Stimulated activated CD4-positive, alpha-beta T cell treated with anti-CD3 and anti-CD28 coated beads, Interleukin-1b, Interleukin-23, amount 100 ng/mL, for 48 hours (primary cell): ENCODE results near the gene MYOF.
"Not testable (repeated sequence)": the region's sequence is repeated elsewhere in the genome, so short reads cannot be mapped to it uniquely, and the experiment has no call there.

Source experiments
- DNase-seq: peaks from one replicate; pipeline ENCODE4 v3.0.0-alpha.2; 2020

Gene MYOF

GRCh38 chr10:93288679-93289634 lies 193.2 kb downstream of the MYOF start:
- peak; percentile 38 for DNase-seq

DNA sequence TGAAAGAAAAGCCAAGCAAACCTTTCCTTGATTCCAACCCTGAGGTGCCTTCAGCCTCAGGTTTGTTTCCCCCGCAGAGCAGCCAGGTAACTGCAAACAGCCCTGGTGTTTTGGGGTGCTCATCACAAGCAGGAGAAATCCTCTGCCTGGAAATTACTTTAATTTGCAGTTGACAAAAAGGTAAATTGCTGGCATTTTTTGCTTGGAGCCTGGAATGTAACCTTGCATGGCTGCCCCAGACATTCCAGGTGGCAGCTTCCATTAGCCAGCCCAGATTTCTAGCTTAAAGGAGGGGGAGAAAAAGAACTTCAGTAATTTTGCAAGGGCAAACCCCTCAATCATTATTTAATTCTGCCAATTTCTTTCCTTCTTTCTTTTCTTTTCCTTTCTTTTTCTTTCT lies 194.4 kb downstream of the MYOF start:
- DNase-seq, result no peak

DNA sequence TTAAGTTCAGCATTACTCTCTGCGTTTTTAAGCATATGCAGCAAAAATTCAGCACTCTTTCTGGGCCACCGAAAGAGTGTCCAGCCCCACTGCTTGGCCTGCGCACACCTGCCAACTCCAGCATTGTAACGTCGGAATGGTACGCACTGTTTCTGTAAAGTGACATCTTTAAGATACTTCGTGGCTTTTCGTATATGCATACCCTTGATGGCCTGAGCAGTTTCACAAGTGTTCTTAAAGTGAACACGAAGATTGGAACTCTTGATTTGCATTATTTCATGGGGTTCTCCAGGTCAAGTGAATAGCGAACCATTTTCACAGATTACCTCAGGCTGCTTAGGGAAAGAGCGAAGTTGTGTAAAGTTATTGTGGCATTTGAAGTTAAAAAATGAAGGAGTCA lies 197.9 kb downstream of the MYOF start:
- DNase-seq, result not testable (repeated sequence)

DNA sequence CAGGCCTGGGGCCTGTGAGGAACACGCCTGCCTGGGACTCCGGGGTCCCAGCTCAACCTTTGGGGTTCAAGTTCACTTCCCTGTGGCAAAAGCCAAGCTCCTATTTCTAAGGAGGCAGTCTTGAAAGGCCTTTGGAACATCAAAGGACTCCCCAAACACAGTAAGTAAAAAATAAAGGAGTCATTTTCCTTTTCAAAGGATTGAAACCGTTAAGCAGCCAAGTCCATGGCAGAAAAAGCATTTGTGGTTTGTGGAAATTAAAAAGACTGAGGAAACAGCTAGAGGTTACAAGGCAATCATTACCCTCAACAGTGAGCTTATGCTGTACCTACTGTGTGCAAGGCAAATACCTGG lies 200.8 kb downstream of the MYOF start:
- DNase-seq, result no peak

DNA sequence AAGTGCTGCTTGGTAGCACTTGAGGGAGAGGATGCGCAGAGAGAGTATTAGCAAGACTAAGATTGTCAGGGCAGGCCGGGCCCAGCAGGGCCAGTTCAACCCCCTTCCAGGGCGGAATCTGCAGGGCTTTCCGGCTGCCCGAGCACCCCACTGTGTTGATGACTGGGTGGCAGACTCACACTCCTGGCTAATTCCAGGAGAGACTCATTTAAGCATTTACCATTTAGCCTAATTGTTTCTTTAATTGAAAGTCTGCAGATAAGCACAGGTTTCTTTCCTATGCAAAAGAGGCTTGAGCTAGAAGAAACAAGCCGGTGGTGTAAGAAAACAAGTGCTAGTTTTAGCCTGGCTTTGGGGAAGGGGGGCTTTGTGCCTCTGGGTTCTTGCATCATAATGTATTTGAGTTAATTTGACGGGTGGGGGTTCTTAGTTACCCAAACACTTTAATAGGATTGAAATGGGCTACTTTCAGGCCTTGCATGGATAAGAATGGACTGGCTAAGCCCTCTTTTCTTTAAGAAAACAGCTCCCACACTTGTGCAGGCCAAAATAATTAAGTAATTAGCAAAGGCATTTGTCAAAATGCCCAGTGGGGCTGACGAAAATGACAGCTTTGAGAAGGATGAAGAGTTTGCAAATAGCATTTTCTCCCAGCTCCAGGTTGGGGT lies 201.3 kb downstream of the MYOF start:
- DNase-seq, result no peak

DNA sequence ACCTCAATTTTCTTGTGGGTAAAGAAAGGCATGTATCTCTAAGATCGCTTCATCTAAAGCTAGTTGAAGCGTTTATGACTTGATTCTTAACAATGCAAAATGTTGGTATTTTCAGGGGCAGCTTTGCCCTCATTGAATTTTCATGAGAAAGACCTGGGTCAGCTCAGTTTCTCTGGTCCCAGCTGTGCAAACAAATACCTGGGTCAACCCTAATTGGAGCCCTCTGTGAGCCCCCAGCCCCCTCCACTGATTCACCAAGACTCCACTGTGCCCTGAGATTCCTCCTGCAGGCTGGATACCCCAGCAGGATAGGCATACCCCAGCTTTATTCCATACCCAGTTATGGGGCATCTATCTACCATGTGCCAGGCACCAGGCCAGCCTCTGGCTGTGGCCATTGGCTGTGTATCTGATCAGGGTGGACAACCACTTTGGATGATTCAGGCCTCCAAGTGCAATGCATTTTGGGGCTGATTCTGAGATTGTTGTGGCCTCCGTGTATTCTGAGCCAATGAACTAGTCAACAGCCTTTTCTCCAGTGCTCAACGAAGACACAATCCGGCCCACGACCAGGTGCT lies 201.9 kb downstream of the MYOF start:
- DNase-seq, result no peak

- no peak for DNase-seq
Observed at GRCh38 chr10:93277360-93277759, 204.8 kb downstream of the MYOF start.

DNA sequence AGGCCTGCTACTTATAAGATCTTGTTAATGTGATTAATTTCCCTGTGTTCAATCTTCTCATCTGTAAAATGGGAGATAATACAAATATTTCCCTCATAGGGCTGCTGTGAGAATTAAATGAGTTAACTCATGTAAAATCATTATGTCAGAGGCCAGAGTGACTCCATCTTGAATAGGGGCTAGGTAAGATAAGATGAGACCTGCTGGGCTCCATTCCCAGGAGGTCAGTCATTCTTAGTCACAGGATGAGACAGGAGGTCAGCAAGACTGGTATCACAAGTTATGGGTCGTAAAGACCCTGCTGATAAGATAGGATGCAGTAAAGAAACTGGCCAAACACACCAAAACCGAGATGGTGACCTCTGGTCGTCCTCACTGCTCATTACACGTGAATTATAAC lies 207.7 kb downstream of the MYOF start:
- no peak for DNase-seq

- no peak for DNase-seq
Observed at GRCh38 chr10:93272884-93273675, 209.1 kb downstream of the MYOF start.

DNA sequence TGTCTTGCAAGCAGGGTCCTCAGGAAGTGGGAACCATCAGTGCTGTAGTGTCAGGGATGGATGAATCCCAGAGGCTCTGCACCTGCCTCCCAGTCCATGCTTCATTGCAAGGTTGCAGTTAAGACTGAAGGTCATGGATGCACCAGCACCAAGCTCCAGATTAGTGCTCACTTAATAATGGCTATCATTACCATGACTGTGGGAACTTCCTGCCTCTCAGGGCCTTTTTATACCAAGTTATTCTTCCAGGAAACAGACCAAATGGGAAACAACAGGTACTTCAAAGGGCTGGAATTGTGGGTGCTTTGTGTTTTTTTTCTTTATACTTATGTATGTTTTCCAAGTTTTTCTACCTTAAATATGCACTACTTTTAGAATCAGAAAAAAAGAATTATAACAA lies 210.8 kb downstream of the MYOF start:
- DNase-seq, result no peak

- no peak for DNase-seq
Observed at GRCh38 chr10:93269281-93269680, 212.9 kb downstream of the MYOF start.

DNA sequence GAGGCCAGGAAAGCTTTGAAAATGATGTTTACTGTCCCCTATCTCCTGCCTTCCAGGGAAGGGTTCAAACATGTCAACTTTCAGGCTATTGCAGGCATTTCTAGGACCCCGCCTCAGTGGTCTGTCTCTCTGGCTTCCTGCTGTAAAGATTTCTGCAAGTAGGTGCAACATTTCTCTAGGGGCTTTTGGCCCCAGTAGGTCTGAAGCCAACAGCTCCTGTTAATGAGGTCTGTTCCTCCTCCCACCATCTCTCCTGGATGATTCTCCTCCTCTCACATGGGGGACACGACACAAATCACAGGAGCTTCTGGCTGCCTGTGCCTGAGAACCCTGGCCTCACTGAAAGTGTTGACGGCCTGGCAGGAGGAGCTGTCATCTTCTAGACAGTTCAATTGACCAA lies 214.1 kb downstream of the MYOF start:
- no peak for DNase-seq

DNA sequence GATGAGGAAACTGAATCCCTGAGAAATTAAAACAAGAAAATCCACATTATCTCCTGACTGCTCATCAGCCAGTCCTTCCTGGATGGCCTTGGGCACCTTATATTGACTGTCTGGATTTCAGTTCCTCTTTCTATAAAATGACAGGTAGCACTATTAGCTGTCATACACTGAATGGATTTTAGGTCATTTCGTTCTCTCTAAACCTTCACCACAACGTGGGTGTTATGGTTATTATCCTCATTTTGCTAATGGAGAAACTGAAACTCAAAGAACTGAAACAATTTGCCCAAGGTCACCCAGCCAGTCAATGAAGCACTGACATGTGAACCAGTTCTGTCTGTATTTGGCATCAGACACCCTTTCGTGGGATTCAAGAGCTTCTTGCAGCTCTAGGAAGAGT lies 214.6 kb downstream of the MYOF start:
- no peak for DNase-seq

- DNase-seq, result no peak
Observed at GRCh38 chr10:93266858-93267257, 215.3 kb downstream of the MYOF start.

- DNase-seq, result no peak
Observed at GRCh38 chr10:93261961-93262610, 220.0 kb downstream of the MYOF start.

GRCh38 chr10:93261089-93261488 lies 221.0 kb downstream of the MYOF start:
- DNase-seq, result no peak

- no peak for DNase-seq
Observed at GRCh38 chr10:93259126-93259525, 223.0 kb downstream of the MYOF start.
